ENCODE measurements around the gene YWHAB.

Gene YWHAB

DNA sequence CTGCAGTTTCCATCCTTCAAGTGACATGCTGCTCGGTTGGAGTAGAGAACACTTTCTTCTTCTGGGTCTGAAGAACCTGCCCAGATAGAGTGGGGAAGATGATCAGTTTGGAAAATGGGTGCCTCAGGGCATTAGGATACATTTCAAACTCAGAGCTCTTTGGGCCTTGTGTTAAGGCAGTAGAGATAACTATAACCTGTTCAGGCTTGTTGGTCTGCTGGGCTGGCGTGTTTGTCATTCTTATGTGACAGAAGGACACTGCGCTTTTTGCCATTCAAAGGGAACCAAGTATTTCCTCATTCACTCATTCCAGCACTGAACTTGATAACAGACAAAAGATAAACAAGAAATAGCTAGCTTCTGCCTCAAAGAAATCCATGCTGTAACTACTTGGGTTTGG, 70.9 kb downstream of the YWHAB start:
- DNase-seq (ENCODE audit: low spot score): no peak
